SK-MEL-5 (cell line): ENCODE data around the gene ZNF668. TPM values are rescaled to one million over a fixed set of nuclear protein-coding genes. Genes with fewer than 3 reads are reported as not detected.
"Not testable (repeated sequence)": the region's sequence is repeated elsewhere in the genome, so short reads cannot be mapped to it uniquely, and the experiment has no call there.

Experiments
- DNase-seq: peaks from one replicate; pipeline ENCODE4 v3.0.0-alpha.2; 2016; ENCODE audit warnings: low read depth, low spot score
- in situ Hi-C: cut with HindIII; loops from 2 replicates; pipeline ENCODE4 v1.10.0; 2016; ENCODE audit warnings: low sequenced_read_pairs, high pct_unique_total_duplicates, low pct_unique_long_range_greater_than_20kb
- total RNA-seq: library from RNA; depleted of rRNA; stranded (reverse); fragments of >200 nt; shearing (Covaris generic); gene quantifications from 2 replicates; pipeline ENCODE4 v1.2.3, GENCODE V29; 2014

Gene ZNF668
- total RNA-seq, 1 experiment from 2014 or later = 9.3 TPM

DNA sequence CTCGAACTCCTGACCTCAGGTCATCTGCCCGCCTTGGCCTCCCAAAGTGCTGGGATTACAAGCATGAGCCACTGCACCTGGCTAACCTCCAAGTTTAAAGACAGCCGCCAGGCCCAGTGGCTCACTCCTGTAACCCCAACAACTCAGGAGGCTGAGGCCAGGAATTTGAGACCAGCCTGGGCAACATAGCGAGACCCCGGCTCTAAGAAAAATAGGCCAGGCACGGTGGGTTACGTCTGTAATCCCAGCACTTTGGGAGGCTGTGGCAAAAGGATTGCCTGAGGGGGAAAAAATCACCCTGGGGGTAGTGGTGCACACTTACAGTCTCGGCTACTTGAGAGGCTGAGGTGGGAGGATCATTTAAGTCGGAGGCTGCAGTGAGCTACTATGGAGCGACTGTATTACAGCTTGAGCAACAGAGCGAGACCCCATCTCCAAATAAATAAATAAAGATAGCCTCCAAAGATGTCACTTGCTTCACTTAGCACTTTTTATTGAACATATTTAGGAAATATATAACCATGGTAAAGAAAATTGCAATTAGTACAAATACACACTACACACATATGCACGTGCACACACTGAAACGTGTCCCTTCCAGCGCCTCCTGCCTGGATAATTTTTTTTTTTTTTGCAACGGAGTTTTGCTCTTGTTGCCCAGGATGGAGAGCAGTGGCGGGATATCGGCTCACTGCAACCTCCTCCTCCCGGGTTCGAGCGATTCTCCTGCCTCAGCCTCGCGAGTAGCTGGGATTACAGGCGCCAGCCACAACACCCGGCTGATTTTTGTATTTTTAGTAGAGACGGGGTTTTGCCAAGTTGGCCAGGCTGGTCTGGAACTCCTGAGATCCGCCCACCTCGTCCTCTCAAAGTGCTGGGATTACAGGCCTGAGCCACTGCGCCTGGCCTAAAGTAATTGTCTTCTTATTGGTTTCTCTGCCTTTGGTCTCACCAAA is 32.7 kb upstream of the ZNF668 start:
- DNase-seq = no peak
- in situ Hi-C loops = no loop called here

DNA sequence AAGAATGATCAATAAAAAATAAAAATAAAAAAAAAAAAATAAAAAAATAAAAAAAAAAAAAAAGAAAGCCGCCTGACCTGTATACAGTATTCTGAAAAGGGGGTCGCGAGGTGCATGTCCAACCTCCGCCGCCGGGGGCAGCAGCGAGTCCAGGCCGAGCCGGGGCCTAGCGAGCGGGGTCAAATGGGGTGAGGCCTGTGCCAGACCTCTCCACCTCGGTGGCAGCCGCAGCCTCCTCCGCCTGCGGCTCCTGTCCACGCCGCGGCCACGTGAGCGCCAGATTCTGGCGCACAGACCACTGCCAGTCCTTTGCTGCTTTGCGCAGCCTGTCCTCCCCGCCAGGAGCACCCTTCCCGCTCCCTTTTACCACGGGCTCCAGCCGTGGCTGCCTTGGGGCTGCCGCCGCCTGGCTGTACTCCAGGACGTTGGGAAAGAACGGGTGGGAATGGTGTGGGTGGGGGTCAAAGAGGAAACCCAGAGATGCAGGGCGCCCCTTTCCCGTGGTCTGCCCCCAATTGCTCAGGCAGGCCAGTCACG is 31.7 kb upstream of the ZNF668 start:
- in situ Hi-C loops = no loop called here
- DNase-seq = peak; percentile 77

DNA sequence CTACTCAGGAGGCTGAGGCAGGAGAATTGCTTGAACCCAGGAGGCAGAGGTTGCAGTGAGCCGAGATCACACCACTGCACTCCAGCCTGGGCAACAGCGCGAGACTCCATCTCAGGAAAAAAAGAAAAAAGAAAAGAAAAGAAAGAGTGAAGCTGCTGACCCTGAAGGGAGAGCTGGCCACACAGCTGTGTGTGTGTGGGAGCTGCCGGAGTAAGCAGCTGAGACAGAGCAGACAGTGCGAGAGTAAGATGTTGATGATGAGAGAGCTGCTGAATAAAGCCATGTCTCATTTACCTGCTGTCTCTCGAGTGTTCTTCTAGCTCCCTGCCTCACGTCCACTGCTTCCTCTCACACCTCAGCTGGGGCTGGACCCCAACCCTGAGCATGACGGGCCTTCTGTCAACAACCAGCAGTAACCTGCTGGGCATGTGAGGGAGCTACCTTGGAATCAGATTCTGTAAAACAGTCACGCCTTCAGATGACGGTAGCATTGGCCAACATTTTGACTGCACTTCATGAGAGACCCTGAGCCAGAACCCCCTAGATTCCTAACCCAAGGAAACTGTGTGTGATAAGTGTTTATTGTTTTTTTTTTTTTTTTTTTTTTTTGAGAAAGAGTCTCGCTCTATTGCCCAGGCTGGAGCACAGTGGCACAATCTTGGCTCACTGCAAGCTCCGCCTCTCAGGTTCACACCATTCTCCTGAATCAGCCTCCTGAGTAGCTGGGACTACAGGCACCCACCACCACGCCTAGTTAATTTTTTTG is 27.0 kb upstream of the ZNF668 start:
- DNase-seq, in situ Hi-C loops: not testable (repeated sequence)

DNA sequence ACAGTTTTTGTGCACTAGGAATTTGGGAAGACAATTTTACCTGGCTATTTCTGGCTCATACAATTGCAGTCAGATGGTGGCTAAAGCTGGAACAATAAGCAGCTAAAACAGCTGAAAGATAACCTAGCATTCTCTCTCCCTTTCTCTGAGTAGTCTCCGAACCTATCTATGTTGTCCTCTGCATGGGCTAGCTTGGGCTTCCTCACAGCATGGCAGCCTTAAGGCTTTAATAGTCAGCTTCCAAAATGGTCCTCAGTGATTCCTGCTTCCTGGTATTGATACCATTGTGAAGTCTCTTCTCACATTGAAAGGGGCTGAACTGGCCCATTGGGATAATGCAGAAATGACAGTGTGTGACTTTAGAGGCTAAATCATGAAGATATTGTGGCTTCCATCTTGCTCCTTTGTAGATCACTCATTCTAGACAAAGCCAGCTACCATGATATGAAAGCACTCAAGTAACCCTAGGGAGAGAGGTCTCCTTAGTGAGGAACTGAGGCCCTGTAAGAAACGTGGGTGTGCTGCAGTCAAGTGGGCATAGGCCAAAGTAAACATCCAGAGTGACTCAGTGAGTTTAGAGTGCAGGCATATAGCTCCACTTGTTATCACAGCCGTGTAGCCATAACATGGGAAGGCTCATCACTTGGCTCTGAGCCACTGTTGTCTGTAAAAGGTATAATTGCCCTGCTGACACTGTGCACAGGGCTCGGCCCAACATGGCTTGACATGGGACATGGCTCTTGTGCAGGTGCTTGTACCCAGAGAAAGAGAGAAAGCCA is 26.0 kb upstream of the ZNF668 start:
- in situ Hi-C loops = no loop called here
- no peak for DNase-seq

DNA sequence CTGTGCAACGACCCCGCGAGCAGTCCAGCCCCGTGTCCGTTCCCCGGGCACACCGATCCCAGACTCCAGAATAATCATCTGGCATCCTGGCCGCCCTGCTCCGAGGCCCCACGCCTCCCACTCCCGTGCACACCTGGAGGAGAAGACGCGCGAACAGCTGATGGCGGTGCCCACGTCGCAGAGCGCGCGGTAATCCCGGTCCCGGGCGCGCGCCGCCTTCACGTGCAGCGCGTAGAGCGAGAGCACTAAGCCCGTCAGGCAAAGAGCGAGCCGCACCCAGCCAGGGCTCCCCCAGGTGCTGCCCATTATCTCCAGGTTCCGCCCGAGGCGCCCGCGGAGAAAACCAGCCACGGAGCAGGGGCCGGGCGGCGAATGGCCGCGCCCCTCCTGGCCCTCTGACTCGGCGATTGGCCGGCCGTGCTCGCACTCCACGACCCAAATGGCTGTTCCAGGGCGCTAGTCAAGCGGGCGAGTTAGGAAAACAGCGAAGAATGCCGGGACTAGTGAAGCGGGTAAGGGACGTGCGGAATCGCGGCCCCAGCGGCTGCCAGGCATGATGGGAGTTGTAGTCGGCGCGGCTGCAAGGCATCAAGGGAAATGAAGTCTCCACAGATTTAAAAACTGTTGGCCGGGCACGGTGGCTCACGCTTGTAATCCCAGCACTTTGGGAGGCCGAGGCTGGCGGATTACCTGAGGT is 20.5 kb upstream of the ZNF668 start, which contains the start of gene VKORC1:
TSS of gene VKORC1 (minus strand) at position 374 of the 697 bp plus-strand sequence. CDS start at position 306, 68 bp downstream.
- DNase-seq = peak; percentile 97
- in situ Hi-C loops = no loop called here

DNA sequence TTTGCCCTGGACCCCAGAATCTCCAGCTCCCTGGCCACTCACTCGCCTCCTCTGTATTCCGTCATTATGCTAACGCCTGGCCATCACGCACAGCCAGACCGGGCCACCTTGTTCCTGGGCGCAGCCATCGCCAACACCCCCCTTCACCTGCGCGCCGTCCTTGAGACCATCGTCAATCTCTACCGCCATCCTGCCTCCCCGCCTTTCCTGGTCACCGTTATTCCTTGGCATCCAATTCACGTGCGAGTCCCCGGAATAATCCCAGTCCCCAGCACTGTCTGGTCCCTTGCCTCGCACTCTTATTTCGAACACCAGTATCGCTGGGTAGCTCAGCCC is 20.0 kb upstream of the ZNF668 start:
- DNase-seq = no peak
- in situ Hi-C loops = no loop called here

DNA sequence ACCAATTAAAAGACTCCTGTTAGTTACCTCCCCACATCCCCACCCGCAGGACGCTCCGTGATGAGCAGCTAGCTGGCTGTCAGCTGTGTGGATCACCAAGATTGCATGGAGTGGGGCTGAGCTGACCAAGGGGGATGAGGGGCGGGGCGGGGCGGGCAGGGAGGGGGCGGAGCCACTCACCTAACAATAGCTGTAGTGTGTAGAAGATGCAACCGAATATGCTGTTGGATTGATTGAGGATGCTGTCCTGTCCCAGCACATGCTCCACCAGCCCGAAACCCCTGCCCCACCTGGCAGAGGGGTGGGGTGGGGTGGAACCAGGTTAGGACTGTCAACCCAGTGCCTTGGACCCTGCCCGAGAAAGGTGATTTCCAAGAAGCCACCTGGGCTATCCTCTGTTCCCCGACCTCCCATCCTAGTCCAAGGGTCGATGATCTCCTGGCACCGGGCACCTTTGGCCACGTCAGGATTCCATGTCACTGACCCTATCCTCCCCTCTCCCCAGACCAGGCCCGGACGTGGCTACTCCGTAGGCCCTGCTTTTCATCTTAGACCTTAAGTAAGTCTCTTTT is 19.2 kb upstream of the ZNF668 start:
- in situ Hi-C loops = no loop called here
- DNase-seq = peak; percentile 70

DNA sequence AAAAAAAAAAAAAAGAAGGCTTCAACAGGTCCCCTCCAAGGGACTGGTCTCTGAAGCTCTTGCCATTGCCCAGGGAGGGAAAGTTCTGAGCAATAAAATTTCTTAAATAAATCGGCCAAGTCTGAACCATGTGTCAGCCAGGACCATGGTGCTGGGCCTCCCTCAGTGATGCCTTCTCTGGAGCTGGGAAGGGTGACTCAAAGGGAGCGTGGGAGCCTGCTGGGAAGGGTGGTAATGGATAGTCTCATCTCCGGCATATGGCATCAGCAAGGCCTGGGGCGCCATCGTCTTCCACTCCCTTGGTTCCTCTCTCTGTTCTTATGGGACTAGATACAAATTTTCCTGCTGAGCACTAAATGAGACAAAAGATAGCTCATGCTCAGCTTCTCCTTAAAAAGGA is 18.3 kb upstream of the ZNF668 start:
- DNase-seq = no peak
- in situ Hi-C loops = no loop called here

DNA sequence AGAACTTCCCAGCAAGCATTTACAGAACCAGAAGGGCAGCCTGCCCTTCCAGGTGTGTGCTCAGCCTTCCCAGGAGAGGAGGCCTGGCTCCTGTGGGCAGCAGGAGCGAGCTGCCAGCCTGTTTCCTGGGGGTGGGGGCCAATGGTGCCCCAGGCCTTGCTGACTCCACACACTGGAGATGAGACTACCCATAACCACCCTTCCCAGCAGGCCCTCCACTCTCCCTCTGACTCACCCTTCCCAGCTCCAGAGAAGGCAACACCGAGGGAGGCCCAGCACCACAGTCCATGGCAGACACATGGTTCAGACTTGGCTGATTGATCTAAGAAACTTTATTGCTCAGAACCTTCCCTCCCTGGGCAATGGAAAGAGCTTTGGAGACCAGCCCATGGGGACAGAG is 16.5 kb upstream of the ZNF668 start:
- in situ Hi-C loops = no loop called here
- no peak for DNase-seq

DNA sequence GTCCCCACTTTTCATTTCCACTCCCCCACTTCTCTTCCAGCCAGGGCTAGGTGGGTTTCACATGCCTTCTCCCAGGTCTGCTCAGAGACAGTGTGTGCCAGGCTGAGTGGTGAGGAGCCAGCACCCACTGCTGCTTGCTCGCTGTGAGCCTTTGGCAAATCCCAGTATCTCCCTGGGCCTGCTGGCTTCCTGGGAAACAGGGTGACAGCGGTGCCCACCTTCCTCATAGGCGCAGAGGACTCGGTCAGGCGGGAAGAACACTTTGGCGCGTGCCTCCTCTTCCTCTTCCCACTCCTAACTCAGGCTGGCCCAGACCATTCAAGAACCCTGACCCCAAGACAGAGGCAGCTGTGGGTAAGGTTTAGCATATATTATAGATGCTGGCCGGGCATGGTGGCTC is 15.2 kb upstream of the ZNF668 start:
- in situ Hi-C loops = no loop called here
- DNase-seq = no peak

DNA sequence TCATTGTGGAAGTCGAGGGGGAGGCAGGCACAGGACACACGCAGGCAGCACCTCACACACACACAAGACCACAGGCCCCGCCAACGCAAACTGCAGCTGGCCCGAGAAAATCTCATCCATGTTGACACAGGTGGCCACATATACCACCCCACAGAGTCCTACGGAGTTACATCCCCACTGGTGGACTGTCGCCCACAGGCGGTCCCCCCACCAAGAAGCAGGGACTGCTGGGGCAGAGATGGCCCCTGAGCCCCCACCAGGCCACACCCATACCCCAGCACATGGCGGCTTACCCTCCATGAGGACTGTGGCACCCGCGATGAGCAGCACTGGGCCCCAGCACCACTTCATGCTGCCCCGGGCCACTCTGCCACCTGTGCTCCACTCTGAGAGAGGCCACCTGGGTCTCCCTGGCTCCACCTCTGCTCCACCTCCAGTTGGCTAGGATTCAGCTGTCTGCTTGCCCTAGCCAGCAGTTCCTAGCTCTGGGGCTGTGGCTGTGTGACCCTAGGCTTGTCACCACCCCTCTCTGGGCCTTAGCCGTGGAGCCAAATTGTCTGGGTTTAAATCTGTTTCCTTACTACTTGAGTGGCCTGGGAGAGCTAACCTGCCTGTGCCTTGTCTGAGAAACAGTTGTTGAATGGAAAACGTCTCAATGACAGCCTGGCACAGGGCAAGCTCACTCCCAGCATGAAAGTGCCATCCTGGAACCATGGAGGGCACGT is 14.6 kb upstream of the ZNF668 start, which contains the start of gene PRSS53:
TSS of gene PRSS53 (minus strand) at position 485 of the 725 bp plus-strand sequence. CDS start at position 351, 134 bp downstream.
- in situ Hi-C loops = no loop called here
- DNase-seq = no peak

DNA sequence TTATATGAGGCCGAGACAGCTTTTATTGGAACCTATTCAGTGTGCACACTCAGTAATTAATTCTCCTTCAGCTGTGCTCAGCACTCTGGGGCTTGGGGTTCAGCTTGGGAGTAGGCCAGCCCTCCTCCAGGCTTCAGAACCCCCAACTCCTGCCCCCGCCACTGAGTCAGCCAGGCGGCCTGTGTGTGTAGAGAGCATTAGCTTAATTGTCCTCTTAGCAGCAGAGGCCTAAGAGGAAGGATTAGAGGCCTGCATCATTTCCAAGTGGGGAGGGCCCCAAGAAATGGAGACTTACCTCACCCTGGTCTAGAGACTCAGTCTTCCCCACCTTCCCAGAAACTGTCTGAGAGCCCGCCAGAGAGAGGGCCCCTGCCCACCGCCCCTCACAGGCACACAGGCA is 13.9 kb upstream of the ZNF668 start:
- in situ Hi-C loops = no loop called here
- no peak for DNase-seq

DNA sequence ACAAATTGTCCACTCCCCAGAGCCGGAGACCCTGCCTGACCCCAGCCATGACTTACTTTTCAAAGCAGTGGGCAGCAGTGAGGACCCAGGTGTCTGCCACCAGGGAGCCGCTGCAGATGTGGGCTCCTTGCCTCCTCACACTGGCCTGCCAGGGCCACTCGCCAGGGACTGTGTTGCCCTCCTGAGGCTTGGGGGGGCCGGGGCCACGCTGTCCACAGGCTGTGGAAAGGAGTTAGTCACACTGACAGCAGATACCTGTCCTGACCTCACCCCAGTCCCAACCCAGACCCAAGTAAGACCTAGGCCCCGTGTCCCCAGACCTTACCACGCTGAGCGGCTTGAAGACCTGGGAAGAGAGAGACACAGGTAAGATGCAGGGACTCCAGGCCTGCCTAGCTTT is 13.4 kb upstream of the ZNF668 start:
- in situ Hi-C loops = no loop called here
- DNase-seq = no peak

DNA sequence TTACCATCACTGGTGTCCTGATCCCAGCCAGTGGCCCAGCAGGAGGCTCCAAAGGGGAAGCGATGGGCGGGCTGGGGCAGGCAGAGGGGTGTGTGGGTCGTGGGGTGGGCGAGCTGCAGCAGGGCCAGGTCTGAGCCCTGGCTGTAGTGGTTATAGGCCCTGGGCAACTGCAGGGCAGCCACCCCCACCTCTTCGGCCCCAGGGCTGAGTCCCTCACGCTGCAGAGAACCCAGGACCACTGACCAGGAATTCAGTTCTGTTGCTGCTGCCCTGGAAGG is 12.5 kb upstream of the ZNF668 start:
- in situ Hi-C loops = no loop called here
- no peak for DNase-seq

DNA sequence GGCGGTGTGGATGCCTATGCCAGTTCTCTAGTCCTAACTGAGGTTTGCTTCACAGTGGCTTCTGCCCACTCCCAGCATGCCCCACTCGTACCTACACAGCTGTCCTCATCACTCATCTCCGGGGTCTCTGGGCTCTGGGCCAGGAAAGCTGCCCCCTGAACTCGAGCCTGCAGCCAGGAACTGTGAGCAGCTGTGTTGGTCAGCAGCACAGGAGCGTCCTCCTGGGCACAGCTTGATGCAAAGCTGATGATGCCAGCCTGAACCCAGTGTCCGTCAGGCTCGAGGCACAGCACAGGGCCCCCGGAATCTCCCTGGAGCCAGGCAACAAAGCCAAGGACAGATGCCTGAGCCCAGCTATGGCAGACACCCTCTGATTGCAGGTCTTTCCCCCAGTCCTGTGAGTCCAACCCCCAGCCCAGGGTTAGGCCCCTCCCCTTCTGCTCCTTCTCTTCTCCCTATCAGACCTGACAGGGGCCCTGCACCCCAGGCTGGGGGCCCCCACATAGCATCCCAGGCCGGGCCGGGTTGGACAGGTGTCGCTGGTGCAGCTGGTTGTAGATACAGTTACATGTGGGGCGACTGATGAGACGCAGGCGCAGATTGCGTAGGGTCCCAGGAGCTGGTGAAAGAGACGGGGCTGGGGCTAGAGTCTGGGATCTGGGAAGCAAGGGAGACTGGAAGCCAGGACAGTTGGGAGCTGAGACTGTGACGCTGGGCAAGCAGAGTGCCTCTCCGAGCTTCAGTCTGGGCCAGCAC is 12.0 kb upstream of the ZNF668 start:
- in situ Hi-C loops = no loop called here
- no peak for DNase-seq

DNA sequence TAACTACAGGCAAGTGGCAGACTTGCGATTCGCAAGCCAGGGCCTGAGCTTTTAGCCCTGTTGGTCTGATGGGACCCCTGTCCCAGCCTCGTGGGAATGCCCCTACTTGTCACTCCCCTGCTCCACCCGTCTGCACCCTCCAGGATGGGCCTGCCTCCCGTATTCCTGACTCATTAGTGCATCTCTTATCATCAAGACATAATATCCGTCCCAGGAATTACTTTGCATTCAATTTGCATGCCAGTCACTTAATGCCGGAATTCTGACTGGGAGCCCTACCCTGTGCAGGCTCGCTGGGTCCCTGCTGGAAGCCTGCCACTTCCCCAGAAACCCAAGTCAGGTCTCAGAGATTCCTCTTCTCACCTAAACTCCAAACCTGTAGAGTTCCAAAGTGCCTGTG is 11.4 kb upstream of the ZNF668 start:
- DNase-seq = no peak
- in situ Hi-C loops = no loop called here
